ENCODE measurements around the gene SRC. TPM values are rescaled to one million over a fixed set of nuclear protein-coding genes. Genes with fewer than 3 reads are reported as not detected.

The SRC gene
- total and polyA plus RNA-seq, 2 of the 8 experiments (the other 6 are each of a cell fraction or from before 2014, with no cell fraction given): 27.6 to 28.8 TPM

DNA sequence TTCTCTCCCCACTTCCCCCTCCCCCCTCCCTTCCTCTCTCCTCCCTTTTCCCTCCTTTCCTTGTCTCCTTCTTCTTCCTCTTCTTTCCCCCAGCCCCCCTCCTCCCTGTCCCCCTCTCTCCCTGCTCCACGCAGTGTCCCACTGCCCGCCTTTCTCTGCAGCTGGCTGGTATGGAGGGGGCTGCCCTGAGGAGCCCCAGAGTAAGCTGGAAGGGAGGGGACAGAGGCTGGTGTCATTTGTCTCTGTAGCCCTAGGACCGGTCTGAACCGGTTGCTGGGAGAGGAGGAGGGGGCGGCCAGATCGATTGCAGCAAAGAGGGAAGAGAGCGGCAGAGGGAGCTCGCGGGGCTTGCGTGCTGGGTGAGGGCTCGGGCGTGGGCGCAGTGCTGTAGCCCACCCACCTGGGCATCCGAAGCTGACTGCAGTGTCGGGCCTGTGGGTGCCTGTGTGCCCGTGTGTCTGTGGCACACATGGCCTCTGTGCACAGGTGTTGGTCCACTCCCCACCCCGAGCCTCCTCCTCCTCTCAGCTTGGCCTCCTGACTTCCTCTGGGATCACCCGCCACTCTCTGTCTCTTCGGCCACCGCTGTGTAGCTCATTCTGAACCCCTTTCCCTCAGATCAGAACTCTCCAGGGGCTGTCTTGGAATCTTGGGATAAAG is 50.6 kb downstream of the SRC start:
- H3K23ac ChIP-seq (ENCODE audit: insufficient read length): no peak overlapping the region
- no peak overlapping the region; the same call in 1 of the 2 replicates for H2AK5ac ChIP-seq (ENCODE audit: low read depth, low read length)
- no peaks in the 10 kb centered on the region for H3K9me3 ChIP-seq (ENCODE audit: insufficient read depth in 2 of 2, low read depth in 1 of 2, low read length in 1 of 2)
- peak overlapping the region; percentile 78 for H3K27ac ChIP-seq (ENCODE audit: low read depth, low read length)
- no peak overlapping the region for H2AFZ ChIP-seq (ENCODE audit: low read length)
- H4K5ac ChIP-seq (ENCODE audit: insufficient read length, low read depth, low read length): peak overlapping the region; percentile 77
- H3K18ac ChIP-seq (ENCODE audit: extremely low read depth, low read length): peak overlapping the region; percentile 99
- peak overlapping the region; percentile 99 for H2BK12ac ChIP-seq (ENCODE audit: low read depth, low read length)
- DNase-seq (ENCODE audit: low read depth in 1 of 2, low spot score in 2 of 2) (peak; percentile 64 to 87), FAIRE-seq (no peak)
- peak overlapping the region; percentile 5 for H3K4ac ChIP-seq (replicated peaks; ENCODE audit: insufficient read length, low read depth, low read length)
- H3K14ac ChIP-seq (ENCODE audit: insufficient read length): no peak overlapping the region
- H3K56ac ChIP-seq (replicated peaks; ENCODE audit: insufficient read length, low read depth, low read length): peak overlapping the region; percentile 24
- H3K9ac ChIP-seq (replicated peaks in 1 of 4; ENCODE audit: extremely low read depth in 1 of 4, low read depth in 3 of 4, low read length in 3 of 4): peak overlapping the region in 3 of 4 experiments; percentile 45 to 62 (median 54); a peak in 5 of 7 replicates
- peak overlapping the region; percentile 97; the same call in 1 of the 2 replicates for H2BK20ac ChIP-seq (ENCODE audit: low read length)
- peaks cover 0 to 15% (median 4%) of the 10 kb centered on the region in 4 experiments; a peak in 5 of 8 replicates for H3K36me3 ChIP-seq (ENCODE audit: control insufficient read depth in 2 of 4, insufficient read depth in 4 of 4, low read length in 3 of 4)
- no peaks in the 10 kb centered on the region for H3K79me1 ChIP-seq (ENCODE audit: low read depth, low read length)
- H4K91ac ChIP-seq (replicated peaks; ENCODE audit: insufficient read length, low read length): peak overlapping the region; percentile 97
- H3K27me3 ChIP-seq (replicated peaks in 1 of 4; ENCODE audit: control insufficient read depth in 3 of 4, extremely low read depth in 1 of 4, insufficient read depth in 3 of 4, low read length in 3 of 4): no peaks in the 10 kb centered on the region
- H3K79me2 ChIP-seq (ENCODE audit: control insufficient read depth in 1 of 2, insufficient read depth in 2 of 2, low read length in 2 of 2): no peaks in the 10 kb centered on the region
- peaks cover 2% of the 10 kb centered on the region; the same call in 1 of the 2 replicates for H3K23me2 ChIP-seq (ENCODE audit: low read depth, low read length)
- H2BK120ac ChIP-seq (replicated peaks; ENCODE audit: low read depth, low read length): peak overlapping the region; percentile 9
- peak overlapping the region; percentile 97; the same call in 1 of the 2 replicates for H2BK15ac ChIP-seq (ENCODE audit: low read length)
- peak overlapping the region in 1 of 4 experiments; percentile 43; a peak in 3 of 8 replicates for H3K4me3 ChIP-seq (ENCODE audit: extremely low read depth in 1 of 4, insufficient read depth in 2 of 4, low read depth in 3 of 4, low read length in 4 of 4)
- ChIA-PET POLR2A (ENCODE audit: partially characterized antibody) (interaction anchor here (0.8 to 3.5 kb wide), 29 partner anchors 9 to 1038 kb away, joined by 3 to 24 read pairs (median 4); partner anchors contain the start of genes MANBAL, NNAT and SNHG17), CTCF (ENCODE audit: partially characterized antibody) (interaction anchor here (0.5 to 4.0 kb wide), 46 partner anchors 8 to 168 kb away, joined by 3 to 39 read pairs (median 5); partner anchors contain the start of genes BLCAP, NNAT and SRC)
- H4K8ac ChIP-seq (ENCODE audit: extremely low read depth, insufficient read depth, low read length): peak overlapping the region; percentile 82; the same call in 1 of the 2 replicates
- peak overlapping the region; percentile 51 to 63 for H3K4me2 ChIP-seq (ENCODE audit: insufficient read depth in 1 of 2, low read depth in 2 of 2, low read length in 2 of 2)
- no peaks in the 10 kb centered on the region for H4K20me1 ChIP-seq (replicated peaks in 1 of 2; ENCODE audit: control insufficient read depth in 1 of 2, insufficient read depth in 2 of 2, low read length in 2 of 2)
- WGBS, 2 experiments (ENCODE audit: extremely low coverage in 1 of 2, insufficient coverage in 1 of 2, insufficient read length in 1 of 2, insufficient replicate concordance in 2 of 2, low coverage in 1 of 2, low lambda C conversion rate in 2 of 2, missing lambda C conversion rate in 1 of 2): 21% methylated on average over 17 of the region's 20 CpGs; no CpG with 5 or more reads in 1 of the 2 experiments
- peak overlapping the region; percentile 93 for H2BK5ac ChIP-seq (ENCODE audit: low read depth, low read length)
- peaks cover 0 to 37% (median 28%) of the 10 kb centered on the region in 4 experiments; a peak in 6 of 7 replicates for H3K4me1 ChIP-seq (replicated peaks in 1 of 4; ENCODE audit: control insufficient read depth in 3 of 4, insufficient read depth in 4 of 4, low read length in 3 of 4)
- TF ChIP-seq, protein P1, sequence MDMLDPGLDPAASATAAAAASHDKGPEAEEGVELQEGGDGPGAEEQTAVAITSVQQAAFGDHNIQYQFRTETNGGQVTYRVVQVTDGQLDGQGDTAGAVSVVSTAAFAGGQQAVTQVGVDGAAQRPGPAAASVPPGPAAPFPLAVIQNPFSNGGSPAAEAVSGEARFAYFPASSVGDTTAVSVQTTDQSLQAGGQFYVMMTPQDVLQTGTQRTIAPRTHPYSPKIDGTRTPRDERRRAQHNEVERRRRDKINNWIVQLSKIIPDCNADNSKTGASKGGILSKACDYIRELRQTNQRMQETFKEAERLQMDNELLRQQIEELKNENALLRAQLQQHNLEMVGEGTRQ (IDR thresholded peaks at IDR 0.05; ENCODE audit: low read length): no peak
- no peak for TF ChIP-seq SP1 (IDR thresholded peaks at IDR 0.05; ENCODE audit: low read depth, low read length)
- no peak for TF ChIP-seq BCL11A (IDR thresholded peaks at IDR 0.05; ENCODE audit: low read depth in 2 of 2, low read length in 2 of 2)
- TF ChIP-seq YY1 (IDR thresholded peaks at IDR 0.05; ENCODE audit: low read depth, low read length): no peak
- no peak for TF ChIP-seq CEBPB (IDR thresholded peaks at IDR 0.05; ENCODE audit: low read depth, low read length)
- TF ChIP-seq, protein P2, sequence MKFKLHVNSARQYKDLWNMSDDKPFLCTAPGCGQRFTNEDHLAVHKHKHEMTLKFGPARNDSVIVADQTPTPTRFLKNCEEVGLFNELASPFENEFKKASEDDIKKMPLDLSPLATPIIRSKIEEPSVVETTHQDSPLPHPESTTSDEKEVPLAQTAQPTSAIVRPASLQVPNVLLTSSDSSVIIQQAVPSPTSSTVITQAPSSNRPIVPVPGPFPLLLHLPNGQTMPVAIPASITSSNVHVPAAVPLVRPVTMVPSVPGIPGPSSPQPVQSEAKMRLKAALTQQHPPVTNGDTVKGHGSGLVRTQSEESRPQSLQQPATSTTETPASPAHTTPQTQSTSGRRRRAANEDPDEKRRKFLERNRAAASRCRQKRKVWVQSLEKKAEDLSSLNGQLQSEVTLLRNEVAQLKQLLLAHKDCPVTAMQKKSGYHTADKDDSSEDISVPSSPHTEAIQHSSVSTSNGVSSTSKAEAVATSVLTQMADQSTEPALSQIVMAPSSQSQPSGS (IDR thresholded peaks at IDR 0.05; ENCODE audit: low read length): no peak
- TF ChIP-seq GABPA (IDR thresholded peaks at IDR 0.05; ENCODE audit: borderline replicate concordance, insufficient read depth, low read length): no peak

All from H1 (cell line).